ENCODE data around the gene AGTR1. TPM values are rescaled to one million over a fixed set of nuclear protein-coding genes. Genes with fewer than 3 reads are reported as not detected.
"Not testable (repeated sequence)": the region's sequence is repeated elsewhere in the genome, so short reads cannot be mapped to it uniquely, and the experiment has no call there.

The AGTR1 gene
- total RNA-seq, 1 donor: 0.43 TPM

DNA sequence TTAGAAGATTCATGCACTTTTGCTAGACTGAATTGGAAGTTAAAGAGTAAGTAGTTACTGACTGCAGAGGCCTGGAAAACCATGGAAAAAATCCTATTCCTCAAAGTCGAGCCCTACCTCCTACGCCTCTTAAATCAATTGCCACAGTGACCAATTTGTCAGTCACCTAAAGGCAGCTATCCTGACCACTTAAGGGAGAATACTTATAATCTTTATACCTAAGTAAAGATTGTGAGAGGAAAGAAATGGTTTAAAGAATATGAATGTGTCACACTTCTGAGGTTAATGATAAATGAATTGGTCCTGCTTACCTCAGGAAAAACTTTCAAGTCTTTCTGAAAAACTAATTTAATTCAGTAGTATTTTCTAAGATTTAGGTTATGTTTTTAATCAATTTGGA is 42.6 kb downstream of the AGTR1 start:
- no peak for DNase-seq (ENCODE audit: low read depth)
- no peak overlapping the region for H3K4me3 ChIP-seq (ENCODE audit: low read depth, low read length)
- TF ChIP-seq, protein P1, sequence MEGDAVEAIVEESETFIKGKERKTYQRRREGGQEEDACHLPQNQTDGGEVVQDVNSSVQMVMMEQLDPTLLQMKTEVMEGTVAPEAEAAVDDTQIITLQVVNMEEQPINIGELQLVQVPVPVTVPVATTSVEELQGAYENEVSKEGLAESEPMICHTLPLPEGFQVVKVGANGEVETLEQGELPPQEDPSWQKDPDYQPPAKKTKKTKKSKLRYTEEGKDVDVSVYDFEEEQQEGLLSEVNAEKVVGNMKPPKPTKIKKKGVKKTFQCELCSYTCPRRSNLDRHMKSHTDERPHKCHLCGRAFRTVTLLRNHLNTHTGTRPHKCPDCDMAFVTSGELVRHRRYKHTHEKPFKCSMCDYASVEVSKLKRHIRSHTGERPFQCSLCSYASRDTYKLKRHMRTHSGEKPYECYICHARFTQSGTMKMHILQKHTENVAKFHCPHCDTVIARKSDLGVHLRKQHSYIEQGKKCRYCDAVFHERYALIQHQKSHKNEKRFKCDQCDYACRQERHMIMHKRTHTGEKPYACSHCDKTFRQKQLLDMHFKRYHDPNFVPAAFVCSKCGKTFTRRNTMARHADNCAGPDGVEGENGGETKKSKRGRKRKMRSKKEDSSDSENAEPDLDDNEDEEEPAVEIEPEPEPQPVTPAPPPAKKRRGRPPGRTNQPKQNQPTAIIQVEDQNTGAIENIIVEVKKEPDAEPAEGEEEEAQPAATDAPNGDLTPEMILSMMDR (IDR thresholded peaks at IDR 0.05; ENCODE audit: insufficient read depth, low read depth, low read length): no peak

GRCh38 chr3:148741219-148741618 is 43.5 kb downstream of the AGTR1 start:
- DNase-seq (ENCODE audit: low read depth): no peak
- no peak overlapping the region for H3K4me3 ChIP-seq (ENCODE audit: low read depth, low read length)
- TF ChIP-seq, protein P1 (IDR thresholded peaks at IDR 0.05; ENCODE audit: insufficient read depth, low read depth, low read length): no peak

DNA sequence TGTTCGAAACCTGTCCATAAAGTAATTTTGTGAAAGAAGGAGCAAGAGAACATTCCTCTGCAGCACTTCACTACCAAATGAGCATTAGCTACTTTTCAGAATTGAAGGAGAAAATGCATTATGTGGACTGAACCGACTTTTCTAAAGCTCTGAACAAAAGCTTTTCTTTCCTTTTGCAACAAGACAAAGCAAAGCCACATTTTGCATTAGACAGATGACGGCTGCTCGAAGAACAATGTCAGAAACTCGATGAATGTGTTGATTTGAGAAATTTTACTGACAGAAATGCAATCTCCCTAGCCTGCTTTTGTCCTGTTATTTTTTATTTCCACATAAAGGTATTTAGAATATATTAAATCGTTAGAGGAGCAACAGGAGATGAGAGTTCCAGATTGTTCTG is 44.4 kb downstream of the AGTR1 start:
- TF ChIP-seq, protein P1 (IDR thresholded peaks at IDR 0.05; ENCODE audit: insufficient read depth, low read depth, low read length): no peak
- DNase-seq (ENCODE audit: low read depth): no peak
- no peak overlapping the region for H3K4me3 ChIP-seq (ENCODE audit: low read depth, low read length)

DNA sequence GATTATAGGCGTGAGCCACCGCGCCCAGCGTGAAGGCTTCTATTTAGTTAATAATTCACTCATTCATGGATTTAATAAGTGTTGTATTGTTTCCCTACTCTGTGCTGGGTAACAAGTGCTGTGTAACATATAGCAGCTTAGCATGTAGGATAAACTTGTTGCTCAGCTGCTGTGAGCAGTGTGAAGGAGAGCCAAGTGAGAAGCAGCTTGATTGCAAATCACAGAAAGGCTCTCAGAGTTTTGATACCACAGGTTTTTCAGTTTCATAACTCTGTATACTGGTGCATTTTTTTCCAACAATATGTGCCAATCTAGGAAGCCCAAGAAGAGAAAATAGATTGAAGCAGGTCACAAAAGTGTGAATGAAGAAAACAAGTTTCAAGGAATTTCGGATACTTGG is 48.4 kb downstream of the AGTR1 start:
- TF ChIP-seq, protein P1 (IDR thresholded peaks at IDR 0.05; ENCODE audit: insufficient read depth, low read depth, low read length): no peak
- no peak overlapping the region for H3K4me3 ChIP-seq (ENCODE audit: low read depth, low read length)
- no peak for DNase-seq (ENCODE audit: low read depth)

GRCh38 chr3:148748283-148748682 is 50.6 kb downstream of the AGTR1 start:
- TF ChIP-seq, protein P1 (IDR thresholded peaks at IDR 0.05; ENCODE audit: insufficient read depth, low read depth, low read length): no peak
- no peak overlapping the region for H3K4me3 ChIP-seq (ENCODE audit: low read depth, low read length)
- DNase-seq (ENCODE audit: low read depth): peak; percentile 37

GRCh38 chr3:148750296-148750695 is 52.6 kb downstream of the AGTR1 start:
- no peak overlapping the region for H3K4me3 ChIP-seq (ENCODE audit: low read depth, low read length)
- TF ChIP-seq, protein P1 (IDR thresholded peaks at IDR 0.05; ENCODE audit: insufficient read depth, low read depth, low read length): no peak
- DNase-seq (ENCODE audit: low read depth): no peak

GRCh38 chr3:148751461-148751860 is 53.8 kb downstream of the AGTR1 start:
- DNase-seq (ENCODE audit: low read depth): no peak
- TF ChIP-seq, protein P1 (IDR thresholded peaks at IDR 0.05; ENCODE audit: insufficient read depth, low read depth, low read length): no peak
- H3K4me3 ChIP-seq (ENCODE audit: low read depth, low read length): no peak overlapping the region

GRCh38 chr3:148753385-148753784 is 55.7 kb downstream of the AGTR1 start:
- DNase-seq (ENCODE audit: low read depth); H3K4me3 ChIP-seq (ENCODE audit: low read depth, low read length): not testable (repeated sequence)
